ENCODE results near the gene MRTFA.
"Not testable (repeated sequence)": the region's sequence is repeated elsewhere in the genome, so short reads cannot be mapped to it uniquely, and the experiment has no call there.

Gene MRTFA

GRCh38 chr22:40567626-40568328, 68.7 kb downstream of the MRTFA start:
- no peak for TF ChIP-seq CTCF (IDR thresholded peaks at IDR 0.05; ENCODE audit: control insufficient read depth, insufficient read depth, low read depth, low read length, missing control alignments)
- DNase-seq (ENCODE audit: low read depth) = no peak
- no peak overlapping the region for H3K4me3 ChIP-seq (ENCODE audit: control insufficient read depth, low read depth, low read length)

- no peak for TF ChIP-seq CTCF (IDR thresholded peaks at IDR 0.05; ENCODE audit: control insufficient read depth, insufficient read depth, low read depth, low read length, missing control alignments)
- no peak overlapping the region for H3K4me3 ChIP-seq (ENCODE audit: control insufficient read depth, low read depth, low read length)
- DNase-seq (ENCODE audit: low read depth) = no peak
These were observed 69.4 kb downstream of the MRTFA start for GRCh38 chr22:40567106-40567505.

- no peak for TF ChIP-seq CTCF (IDR thresholded peaks at IDR 0.05; ENCODE audit: control insufficient read depth, insufficient read depth, low read depth, low read length, missing control alignments)
- no peak overlapping the region for H3K4me3 ChIP-seq (ENCODE audit: control insufficient read depth, low read depth, low read length)
These were observed 75.5 kb downstream of the MRTFA start for GRCh38 chr22:40560994-40561515.

GRCh38 chr22:40560551-40560950, 76.0 kb downstream of the MRTFA start:
- DNase-seq (ENCODE audit: low read depth) = no peak
- TF ChIP-seq CTCF (IDR thresholded peaks at IDR 0.05; ENCODE audit: control insufficient read depth, insufficient read depth, low read depth, low read length, missing control alignments) = no peak
- H3K4me3 ChIP-seq (ENCODE audit: control insufficient read depth, low read depth, low read length) = no peak overlapping the region

More at GRCh38 chr22:40560994-40561515, 75.5 kb downstream of the MRTFA start:
- no peak for DNase-seq (ENCODE audit: low read depth)

- TF ChIP-seq CTCF (IDR thresholded peaks at IDR 0.05; ENCODE audit: control insufficient read depth, insufficient read depth, low read depth, low read length, missing control alignments) = no peak
- H3K4me3 ChIP-seq (ENCODE audit: control insufficient read depth, low read depth, low read length) = no peak overlapping the region
- no peak for DNase-seq (ENCODE audit: low read depth)
These were observed 78.5 kb downstream of the MRTFA start for GRCh38 chr22:40557972-40558371.

GRCh38 chr22:40556641-40557040, 79.9 kb downstream of the MRTFA start:
- DNase-seq (ENCODE audit: low read depth) = no peak
- H3K4me3 ChIP-seq (ENCODE audit: control insufficient read depth, low read depth, low read length) = no peak overlapping the region
- TF ChIP-seq CTCF (IDR thresholded peaks at IDR 0.05; ENCODE audit: control insufficient read depth, insufficient read depth, low read depth, low read length, missing control alignments) = no peak

GRCh38 chr22:40554023-40554422, 82.5 kb downstream of the MRTFA start:
- DNase-seq (ENCODE audit: low read depth); H3K4me3 ChIP-seq (ENCODE audit: control insufficient read depth, low read depth, low read length): not testable (repeated sequence)
